ENCODE measurements around the gene TMEM45B.
"Not testable (repeated sequence)": the region's sequence is repeated elsewhere in the genome, so short reads cannot be mapped to it uniquely, and the experiment has no call there.

- TF ChIP-seq CTCF (IDR thresholded peaks at IDR 0.05; ENCODE audit: insufficient read depth, low read length); REST (IDR thresholded peaks at IDR 0.05; ENCODE audit: insufficient replicate concordance, low read depth); POLR2AphosphoS5 (IDR thresholded peaks at IDR 0.05; ENCODE audit: low read depth); GABPA (IDR thresholded peaks at IDR 0.05; ENCODE audit: low read depth); SPI1 (IDR thresholded peaks at IDR 0.05; ENCODE audit: borderline replicate concordance, low read depth): not testable (repeated sequence)
Measured at GRCh38 chr11:129786112-129786416, 29.6 kb upstream of the TMEM45B start.

All from HL-60 (cell line).